ENCODE results near the gene GPR156. TPM values are rescaled to one million over a fixed set of nuclear protein-coding genes. Genes with fewer than 3 reads are reported as not detected.

GPR156 gene
- total RNA-seq, 2 donors from 2014 or later: 1.1 to 1.2 TPM

- no peaks in the 10 kb centered on the region for H3K4me1 ChIP-seq (ENCODE audit: control insufficient read depth, insufficient read depth, low read length)
- H3K9ac ChIP-seq (ENCODE audit: extremely low read depth, low read length, poor library complexity, severe bottlenecking): no peak overlapping the region
- 47 to 55% methylated on average over 4 to 6 of the region's 6 CpGs for WGBS, 2 experiments (ENCODE audit: insufficient coverage in 1 of 2, insufficient read length in 1 of 2)
- Mint-ChIP-seq H3K27me3 (ENCODE audit: insufficient read depth) (no peaks in the 10 kb centered on the region), H3K27ac (peak overlapping the region; percentile 93), H3K4me1 (peaks cover 17% of the 10 kb centered on the region), H3K4me3 (no peak overlapping the region), H3K9me3 (no peaks in the 10 kb centered on the region), H3K36me3 (ENCODE audit: low read depth) (no peaks in the 10 kb centered on the region)
- H3K9me3 ChIP-seq (ENCODE audit: control insufficient read depth, low read length): no peaks in the 10 kb centered on the region
- H3K27ac ChIP-seq (ENCODE audit: low read depth, low read length): no peak overlapping the region
- no peaks in the 10 kb centered on the region for H3K27me3 ChIP-seq (ENCODE audit: control insufficient read depth, insufficient read depth, low read length, poor library complexity, severe bottlenecking)
- TF ChIP-seq CTCF (conservative IDR thresholded peaks at IDR 0.05): no peak
- no peaks in the 10 kb centered on the region for H3K36me3 ChIP-seq (ENCODE audit: control insufficient read depth, insufficient read depth, low read length)
- no peak overlapping the region for H3K4me3 ChIP-seq (ENCODE audit: low read length)
- DNase-seq: peak; percentile 79
These were observed 107.9 kb downstream of the GPR156 start for GRCh38 chr3:120177151-120177550.

GRCh38 chr3:120174811-120175539, 110.0 kb downstream of the GPR156 start:
- H3K4me1 ChIP-seq (ENCODE audit: control insufficient read depth, insufficient read depth, low read length): no peaks in the 10 kb centered on the region
- H3K36me3 Mint-ChIP-seq (ENCODE audit: low read depth): no peaks in the 10 kb centered on the region
- no peaks in the 10 kb centered on the region for H3K9me3 ChIP-seq (ENCODE audit: control insufficient read depth, low read length)
- no peaks in the 10 kb centered on the region for H3K27me3 ChIP-seq (ENCODE audit: control insufficient read depth, insufficient read depth, low read length, poor library complexity, severe bottlenecking)
- no peak overlapping the region for H3K27ac ChIP-seq (ENCODE audit: low read depth, low read length)
- H3K27ac Mint-ChIP-seq: no peak overlapping the region
- TF ChIP-seq CTCF (conservative IDR thresholded peaks at IDR 0.05): no peak
- H3K4me1 Mint-ChIP-seq: peaks cover 17% of the 10 kb centered on the region
- no peak overlapping the region for H3K9ac ChIP-seq (ENCODE audit: extremely low read depth, low read length, poor library complexity, severe bottlenecking)
- H3K9me3 Mint-ChIP-seq: no peaks in the 10 kb centered on the region
- H3K4me3 ChIP-seq (ENCODE audit: low read length): no peak overlapping the region
- 94 to 100% methylated on average over 1 to 2 of the region's 3 CpGs for WGBS, 2 experiments (ENCODE audit: insufficient coverage in 1 of 2, insufficient read length in 1 of 2)
- DNase-seq: no peak
- no peaks in the 10 kb centered on the region for H3K36me3 ChIP-seq (ENCODE audit: control insufficient read depth, insufficient read depth, low read length)
- no peaks in the 10 kb centered on the region for H3K27me3 Mint-ChIP-seq (ENCODE audit: insufficient read depth)
- H3K4me3 Mint-ChIP-seq: no peak overlapping the region

- Histone ChIP-seq H3K9me3 (ENCODE audit: control insufficient read depth, low read length) (no peaks in the 10 kb centered on the region), H3K36me3 (ENCODE audit: control insufficient read depth, insufficient read depth, low read length) (no peaks in the 10 kb centered on the region), H3K27ac (ENCODE audit: low read depth, low read length) (no peak overlapping the region), H3K9ac (ENCODE audit: extremely low read depth, low read length, poor library complexity, severe bottlenecking) (no peak overlapping the region), H3K4me1 (ENCODE audit: control insufficient read depth, insufficient read depth, low read length) (no peaks in the 10 kb centered on the region), H3K4me3 (ENCODE audit: low read length) (no peak overlapping the region), H3K27me3 (ENCODE audit: control insufficient read depth, insufficient read depth, low read length, poor library complexity, severe bottlenecking) (no peaks in the 10 kb centered on the region)
- no peak overlapping the region for H3K27ac Mint-ChIP-seq
- DNase-seq: no peak
- peaks cover 4% of the 10 kb centered on the region for H3K27me3 Mint-ChIP-seq (ENCODE audit: insufficient read depth)
- 96% methylated on average over 6 of the region's 6 CpGs; no CpG with 5 or more reads in 1 of the 2 experiments for WGBS, 2 experiments (ENCODE audit: insufficient coverage in 1 of 2, insufficient read length in 1 of 2)
- no peak overlapping the region for H3K4me3 Mint-ChIP-seq
- no peaks in the 10 kb centered on the region for H3K9me3 Mint-ChIP-seq
- H3K4me1 Mint-ChIP-seq: peaks cover 20% of the 10 kb centered on the region
- H3K36me3 Mint-ChIP-seq (ENCODE audit: low read depth): no peaks in the 10 kb centered on the region
- no peak for TF ChIP-seq CTCF (conservative IDR thresholded peaks at IDR 0.05)
These were observed 111.9 kb downstream of the GPR156 start for GRCh38 chr3:120173056-120173675.

Measured in endodermal cell (in vitro differentiated cells).